GM12891 (cell line): ENCODE data around the gene TSPYL1.

Experiments used
- POLR2A ChIP-seq: IDR thresholded peaks from 2 replicates; pipeline ENCODE4 v1.6.1; 2011; ENCODE audit warnings: low read depth, low read length, control low read depth
- POLR2AphosphoS5 ChIP-seq: IDR thresholded peaks from 2 replicates; pipeline ENCODE4 v1.6.1; 2011; ENCODE audit warnings: low read depth, low read length, control low read depth
- TAF1 ChIP-seq: IDR thresholded peaks from 2 replicates; pipeline ENCODE4 v1.6.1; 2011; ENCODE audit warnings: low read depth, low read length, control low read depth

- no peak for TF ChIP-seq TAF1
- no peak for TF ChIP-seq POLR2AphosphoS5
- no peak for TF ChIP-seq POLR2A
Measured at GRCh38 chr6:116256694-116257093, 23.0 kb downstream of the TSPYL1 start.
